GM12878 (cell line): ENCODE data around the gene FRMD5. TPM values are rescaled to one million over a fixed set of nuclear protein-coding genes. Genes with fewer than 3 reads are reported as not detected.

Source experiments
- ATAC-seq: fragments of 200-7000 bp; cut with Tn5 transposase; 3 replicates; pipeline ENCODE4 v1.9.1; 2020; ENCODE audit warnings: mild to moderate bottlenecking, moderate library complexity
- BruUV-seq: library from RNA; stranded (reverse); fragments of 400-500 nt; replicated peaks from 2 replicates; lab custom pipeline; 2021; lab: Mats Ljungman, UMichigan
- CTCF ChIA-PET: fragments of 300-600 bp; sonication (Branson Sonifier 250); formaldehyde crosslinking; extraction: SDS; loops from one replicate; lab custom pipeline; 2021; ENCODE audit warnings: inconsistent platforms; lab: Yijun Ruan, JAX
- POLR2A ChIA-PET: fragments of 350-600 bp; formaldehyde crosslinking; extraction: SDS; loops from one replicate; lab custom pipeline; 2021; ENCODE audit warnings: inconsistent platforms; lab: Charles Lee
- RAD21 ChIA-PET: fragments of 300-600 bp; sonication (Branson Sonifier 250); formaldehyde crosslinking; loops from one replicate; lab custom pipeline; 2023; ENCODE audit warnings: antibody characterized with exemption; ENCODE audit not compliant: unreplicated experiment; lab: Charles Lee
- SMC1A ChIA-PET: fragments of 300-600 bp; sonication (Branson Sonifier 250); formaldehyde crosslinking; loops from one replicate; lab custom pipeline; 2023; ENCODE audit not compliant: unreplicated experiment, uncharacterized antibody; lab: Charles Lee
- DNase-seq: peaks from one replicate; pipeline ENCODE4 v3.0.0-alpha.2; 2011; ENCODE audit warnings: low read depth, low spot score
- FAIRE-seq: peaks from 3 replicates; lab custom pipeline; 2011; peaks lifted over from hg19 to GRCh38; lab: Jason Lieb, UNC
- H2AFZ ChIP-seq: 2 replicates; pipeline ENCODE4 v1.6.0; 2011; ENCODE audit warnings: low read depth, low read length, control low read depth; ENCODE audit not compliant: control insufficient read depth
- H3K27ac ChIP-seq: 2 replicates; pipeline ENCODE4 v1.5.1; 2011; ENCODE audit warnings: control low read depth; ENCODE audit not compliant: control insufficient read depth, insufficient read depth
- H3K27me3 ChIP-seq, 2 experiments: replicated peaks in 1 of 2; 2 replicates each; pipeline versions ENCODE4 v1.6.0 to v1.6.1; 2011; ENCODE audit warnings: low read length in 1 of 2; ENCODE audit not compliant: control insufficient read depth in 2 of 2, insufficient read depth in 2 of 2
- H3K36me3 ChIP-seq, 2 experiments: 2 replicates each; pipeline ENCODE4 v1.5.1; 2011; ENCODE audit warnings: low read length in 1 of 2; ENCODE audit not compliant: control insufficient read depth in 2 of 2, insufficient read depth in 2 of 2
- H3K4me1 ChIP-seq: 2 replicates; pipeline ENCODE4 v1.6.1; 2011; ENCODE audit warnings: mild to moderate bottlenecking, low read length, moderate library complexity, mixed read lengths; ENCODE audit not compliant: control insufficient read depth, insufficient read depth
- H3K4me2 ChIP-seq: 2 replicates; pipeline ENCODE4 v1.6.0; 2011; ENCODE audit warnings: control low read depth; ENCODE audit not compliant: control insufficient read depth, insufficient read depth
- H3K4me3 ChIP-seq: fragments of 200-600 bp; sonication (generic); 2 replicates; pipeline ENCODE4 v1.5.1; 2016
- H3K79me2 ChIP-seq: 2 replicates; pipeline ENCODE4 v1.6.0; 2011; ENCODE audit warnings: low read length; ENCODE audit not compliant: control insufficient read depth, insufficient read depth
- H3K9ac ChIP-seq: 2 replicates; pipeline ENCODE4 v1.8.0; 2011; ENCODE audit warnings: low read length, control low read depth, mixed read lengths; ENCODE audit not compliant: control insufficient read depth, insufficient read depth
- H3K9me3 ChIP-seq: replicated peaks from 3 replicates; pipeline ENCODE4 v1.5.1; 2011; ENCODE audit warnings: mild to moderate bottlenecking, low read length; ENCODE audit not compliant: control insufficient read depth, insufficient read depth
- H4K20me1 ChIP-seq: 2 replicates; pipeline ENCODE4 v1.6.0; 2011; ENCODE audit not compliant: control insufficient read depth, insufficient read depth
- ATF2 ChIP-seq: IDR thresholded peaks from 2 replicates; pipeline ENCODE4 v1.6.1; 2012; ENCODE audit warnings: low read length, inconsistent platforms
- BCLAF1 ChIP-seq: fragments of 450-650 bp; IDR thresholded peaks from 2 replicates; pipeline ENCODE4 v1.6.1; 2017; ENCODE audit warnings: antibody characterized with exemption, mild to moderate bottlenecking, moderate library complexity
- E2F4 ChIP-seq: IDR thresholded peaks from 2 replicates; pipeline ENCODE4 v1.6.1; 2012; ENCODE audit warnings: low read depth, low read length, improper control_type of control experiment
- HDGF ChIP-seq: fragments of 450-650 bp; IDR thresholded peaks from 2 replicates; pipeline ENCODE4 v1.6.1; 2016; ENCODE audit warnings: antibody characterized with exemption
- KDM1A ChIP-seq: fragments of 200-600 bp; sonication (generic); IDR thresholded peaks from 2 replicates; pipeline ENCODE4 v1.6.1; 2016; ENCODE audit warnings: borderline replicate concordance
- MAX ChIP-seq: IDR thresholded peaks from 2 replicates; pipeline ENCODE4 v1.6.1; 2012; ENCODE audit warnings: low read depth, low read length, improper control_type of control experiment
- MYB ChIP-seq: fragments of 150-350 bp; IDR thresholded peaks from 2 replicates; pipeline ENCODE4 v1.6.1; 2014; ENCODE audit warnings: mild to moderate bottlenecking, low read depth, low read length, borderline replicate concordance
- NFYB ChIP-seq: IDR thresholded peaks from 2 replicates; pipeline ENCODE4 v1.6.1; 2011; ENCODE audit warnings: low read depth, mild to moderate bottlenecking, low read length, improper control_type of control experiment, moderate library complexity; ENCODE audit not compliant: insufficient read depth
- NR2C2 ChIP-seq: IDR thresholded peaks from 2 replicates; pipeline ENCODE4 v1.6.1; 2011; ENCODE audit warnings: borderline replicate concordance, low read depth; ENCODE audit not compliant: control insufficient read depth, insufficient read length
- POLR2AphosphoS2 ChIP-seq: IDR thresholded peaks from 2 replicates; pipeline ENCODE4 v1.6.1; 2011; ENCODE audit warnings: low read depth, mild to moderate bottlenecking, low read length, improper control_type of control experiment, moderate library complexity
- RUNX3 ChIP-seq: IDR thresholded peaks from 2 replicates; pipeline ENCODE4 v1.6.1; 2012; ENCODE audit warnings: low read length, inconsistent platforms
- SMAD5 ChIP-seq: IDR thresholded peaks from 2 replicates; pipeline ENCODE4 v1.6.1; 2016; ENCODE audit warnings: antibody characterized with exemption, low read depth
- SUZ12 ChIP-seq: fragments of 200-600 bp; sonication (generic); IDR thresholded peaks from one replicate; pipeline ENCODE4 v1.6.1; 2018; ENCODE audit warnings: antibody characterized with exemption, mild to moderate bottlenecking; ENCODE audit not compliant: unreplicated experiment
- TARDBP ChIP-seq: IDR thresholded peaks from 2 replicates; pipeline ENCODE4 v1.6.1; 2016; ENCODE audit warnings: borderline replicate concordance
- ZNF622 ChIP-seq: fragments of 450-650 bp; IDR thresholded peaks from 2 replicates; pipeline ENCODE4 v1.6.1; 2017; ENCODE audit warnings: mild to moderate bottlenecking, inconsistent platforms
- ZZZ3 ChIP-seq: IDR thresholded peaks from 2 replicates; pipeline ENCODE4 v1.6.1; 2011; ENCODE audit warnings: low read depth; ENCODE audit not compliant: control insufficient read depth, insufficient read length
- WGBS: methylation state at CpG from one replicate; pipeline ENCODE4 v1.1.6; 2016; ENCODE audit warnings: low lambda C conversion rate; ENCODE audit not compliant: insufficient replicate concordance, insufficient coverage; ENCODE audit errors: missing lambda C conversion rate; 5-methylcytosine and 5-hydroxymethylcytosine counted together
- in situ Hi-C: fragments of 300-500 bp; cut with MboI; formaldehyde crosslinking; loops from 9 replicates; pipeline ENCODE4 v1.14.3; 2018; ENCODE audit warnings: mixed read lengths
- intact Hi-C: fragments of 100-400 bp; cut with micrococcal nuclease; formaldehyde crosslinking; loops from one replicate; pipeline ENCODE4 v1.14.2; 2022; ENCODE audit not compliant: unreplicated experiment
- polyA plus RNA-seq, 11 experiments: library from polyadenylated mRNA; depleted of rRNA in 4 of 11; unstranded in 6 of 11; stranded (reverse) in 5 of 11; fragments of >200 nt; fragmentation: Nextera tagmentation in 4 of 11; fragmentation: Illumina TruSeq in 1 of 11; extraction: Ambion mirVana in 4 of 11; extraction: Trizol in 1 of 11; gene quantifications; 1 replicate in 1 of 11; 2 replicates in 10 of 11; pipeline versions ENCODE4 v1.2.1 to v1.2.3, GENCODE V29; 2011 to 2016; ENCODE audit warnings: inconsistent platforms in 2 of 11, missing spikeins in 2 of 11, low read depth in 1 of 11
- total RNA-seq, 4 experiments: library from RNA; depleted of rRNA in 3 of 4; stranded (reverse); fragments of >200 nt in 3 of 4; fragmentation: Illumina TruSeq in 1 of 4; extraction: Trizol in 1 of 4; gene quantifications; 2 replicates each; pipeline versions ENCODE4 v1.2.1 to v1.2.3, GENCODE V29; 2013 to 2021

FRMD5 gene
- total and polyA plus RNA-seq, 10 of the 15 experiments (the other 5 are each of a cell fraction or from before 2014, with no cell fraction given): 0.26 to 6.4 (median 0.68) TPM; not detected in 1

GRCh38 chr15:43887901-43888300 lies 307.2 kb downstream of the FRMD5 start:
- no peak for DNase-seq
- H3K4me1 ChIP-seq: no peaks in the 10 kb centered on the region
- in situ Hi-C loops (no loop called here), intact Hi-C loops (no loop called here)
- no peaks in the 10 kb centered on the region; the same call in 1 of the 2 replicates for H4K20me1 ChIP-seq
- POLR2A ChIA-PET: interaction anchor here (0.6 kb wide), 1 partner anchor 1666 kb away, joined by 3 read pairs; no protein-coding TSS in a partner anchor
- no peak overlapping the region for H3K9ac ChIP-seq
- RAD21 ChIA-PET: no interaction called here
- H3K4me3 ChIP-seq: no peak overlapping the region
- SMC1A ChIA-PET: no interaction called here
- CTCF ChIA-PET: interaction anchor here (1.0 to 1.1 kb wide), 2 partner anchors 15 to 174 kb away, joined by 3 read pairs; no protein-coding TSS in a partner anchor
- no peaks in the 10 kb centered on the region for H3K79me2 ChIP-seq
- no peak overlapping the region for H3K4me2 ChIP-seq
- no TSS peak for BruUV-seq
- WGBS: 100% methylated on average over 5 of the region's 5 CpGs
- ATAC-seq: no peak
- FAIRE-seq: no peak
- no peaks in the 10 kb centered on the region for H3K9me3 ChIP-seq
- peaks cover 0 to 2% of the 10 kb centered on the region in 2 experiments; a peak in 1 of 4 replicates for H3K36me3 ChIP-seq
- H3K27me3 ChIP-seq: no peaks in the 10 kb centered on the region
- H3K27ac ChIP-seq: no peak overlapping the region
- no peak overlapping the region for H2AFZ ChIP-seq
- TF ChIP-seq RUNX3 (no peak), TARDBP (no peak), POLR2AphosphoS2 (no peak), NFYB (no peak), E2F4 (no peak), ZNF622 (no peak), KDM1A (no peak), ZZZ3 (no peak), BCLAF1 (no peak), MYB (no peak), HDGF (no peak), ATF2 (no peak), MAX (no peak), SUZ12 (no peak), SMAD5 (no peak), NR2C2 (no peak)
